Osteoblast (primary cell): ENCODE results near the gene NBPF4. TPM values are rescaled to one million over a fixed set of nuclear protein-coding genes. Genes with fewer than 3 reads are reported as not detected.
A peak's percentile ranks its signal among the peaks of the same experiment; 100 is the strongest.
"Not testable (repeated sequence)": the region's sequence is repeated elsewhere in the genome, so short reads cannot be mapped to it uniquely, and the experiment has no call there.

ENCODE experiments used
- DNase-seq: peaks from one replicate; pipeline ENCODE4 v3.0.0; 2011; ENCODE audit warnings: low spot score, mixed read lengths; ENCODE audit not compliant: insufficient read length; ENCODE audit errors: missing footprints
- H2AFZ ChIP-seq: 2 replicates; pipeline ENCODE4 v1.6.0; 2011; ENCODE audit warnings: mild to moderate bottlenecking, low read length
- H3K27ac ChIP-seq: 2 replicates; pipeline ENCODE4 v1.5.1; 2011; ENCODE audit warnings: mild to moderate bottlenecking, low read depth, low read length, moderate library complexity
- H3K27me3 ChIP-seq: 2 replicates; pipeline ENCODE4 v1.6.0; 2012; ENCODE audit warnings: mild to moderate bottlenecking, control low read depth, inconsistent platforms, low read length, moderate library complexity; ENCODE audit not compliant: insufficient read depth
- H3K36me3 ChIP-seq: 2 replicates; pipeline ENCODE4 v1.5.1; 2011; ENCODE audit warnings: mild to moderate bottlenecking, low read length, control low read depth, moderate library complexity; ENCODE audit not compliant: insufficient read depth
- H3K4me1 ChIP-seq: 2 replicates; pipeline ENCODE4 v1.5.1; 2011; ENCODE audit warnings: mild to moderate bottlenecking, low read length, control low read depth, moderate library complexity; ENCODE audit not compliant: insufficient read depth
- H3K4me2 ChIP-seq: 2 replicates; pipeline ENCODE4 v1.6.0; 2011; ENCODE audit warnings: mild to moderate bottlenecking, low read length; ENCODE audit not compliant: insufficient read depth
- H3K4me3 ChIP-seq: fragments of 200-600 bp; sonication (generic); 3 replicates; pipeline ENCODE4 v1.5.1; 2012; ENCODE audit warnings: mild to moderate bottlenecking, low read length, inconsistent platforms; ENCODE audit not compliant: insufficient read depth
- H3K79me2 ChIP-seq: 2 replicates; pipeline ENCODE4 v1.6.0; 2012; ENCODE audit warnings: mild to moderate bottlenecking, low read length, control low read depth, inconsistent platforms; ENCODE audit not compliant: insufficient read depth
- H3K9me3 ChIP-seq: 2 replicates; pipeline ENCODE4 v1.5.1; 2011; ENCODE audit warnings: low read depth, low read length, control low read depth
- H4K20me1 ChIP-seq: 2 replicates; pipeline ENCODE4 v1.6.0; 2012; ENCODE audit warnings: mild to moderate bottlenecking, low read length, control low read depth; ENCODE audit not compliant: insufficient read depth
- CTCF ChIP-seq: IDR thresholded peaks from 2 replicates; pipeline ENCODE4 v1.5.1; 2011; ENCODE audit warnings: mild to moderate bottlenecking, low read depth, low read length, moderate library complexity; ENCODE audit errors: extremely low read depth
- total RNA-seq: library from RNA; depleted of rRNA; stranded (reverse); fragments of >200 nt; gene quantifications from 2 replicates; pipeline ENCODE4 v1.2.3, GENCODE V29; 2012

The NBPF4 gene
- total RNA-seq, 1 donor = under 0.01 TPM

GRCh38 chr1:108208724-108209446, 35.0 kb downstream of the NBPF4 start:
- Histone ChIP-seq H2AFZ (no peak overlapping the region), H3K9me3 (no peaks in the 10 kb centered on the region), H3K27ac (no peak overlapping the region), H3K4me2 (no peak overlapping the region), H3K79me2 (no peaks in the 10 kb centered on the region), H3K36me3 (no peaks in the 10 kb centered on the region), H4K20me1 (no peaks in the 10 kb centered on the region), H3K4me3 (no peak overlapping the region), H3K27me3 (peaks cover 41% of the 10 kb centered on the region), H3K4me1 (no peaks in the 10 kb centered on the region)
- no peak for DNase-seq
- TF ChIP-seq CTCF = no peak

GRCh38 chr1:108203582-108203981, 40.3 kb downstream of the NBPF4 start:
- not testable (repeated sequence) for H3K27ac ChIP-seq, H2AFZ ChIP-seq, H3K4me2 ChIP-seq, H4K20me1 ChIP-seq, H3K4me1 ChIP-seq, DNase-seq, H3K4me3 ChIP-seq, H3K36me3 ChIP-seq, H3K9me3 ChIP-seq
- Histone ChIP-seq H3K27me3 (peaks cover 12% of the 10 kb centered on the region), H3K79me2 (peaks cover 14% of the 10 kb centered on the region)

GRCh38 chr1:108201687-108202086, 42.2 kb downstream of the NBPF4 start:
- Histone ChIP-seq H4K20me1 (peaks cover 11% of the 10 kb centered on the region), H3K36me3 (peaks cover 10% of the 10 kb centered on the region), H3K27me3 (no peaks in the 10 kb centered on the region), H3K4me3 (no peak overlapping the region), H3K27ac (no peak overlapping the region), H3K4me1 (peaks cover 10% of the 10 kb centered on the region), H2AFZ (no peak overlapping the region), H3K4me2 (no peak overlapping the region), H3K9me3 (no peaks in the 10 kb centered on the region), H3K79me2 (peaks cover 33% of the 10 kb centered on the region)
- no peak for TF ChIP-seq CTCF
- DNase-seq = no peak

GRCh38 chr1:108200687-108201051, 43.2 kb downstream of the NBPF4 start:
- Histone ChIP-seq H3K9me3 (no peaks in the 10 kb centered on the region), H2AFZ (peak overlapping the region; percentile 99), H4K20me1 (peaks cover 11% of the 10 kb centered on the region), H3K36me3 (peaks cover 10% of the 10 kb centered on the region), H3K4me1 (peaks cover 10% of the 10 kb centered on the region), H3K4me3 (peak overlapping the region; percentile 94), H3K27ac (peak overlapping the region; percentile 66), H3K27me3 (no peaks in the 10 kb centered on the region), H3K79me2 (peaks cover 43% of the 10 kb centered on the region), H3K4me2 (peak overlapping the region; percentile 96)
- peak; percentile 28 for TF ChIP-seq CTCF
- peak; percentile 93 for DNase-seq
